Heart left ventricle (tissue), 16 donors: Measurements from ENCODE around the gene LGI2. TPM values are rescaled to one million over a fixed set of nuclear protein-coding genes. Genes with fewer than 3 reads are reported as not detected.

Experiments
- ATAC-seq, 4 donors: fragments of 200-7000 bp; cut with Tn5 transposase; one replicate each; pipeline ENCODE4 v1.9.1; 2020 to 2022; ENCODE audit warnings: moderate library complexity in 4 of 4, mild to moderate bottlenecking in 3 of 4, moderate number of reproducible peaks in 1 of 4
- DNase-seq, 5 donors: peaks; one replicate each; pipeline ENCODE4 v3.0.0-alpha.2; 2020
- H3K27ac ChIP-seq, 12 donors: fragments of 200-600 bp; sonication (generic) in 4 of 12; one replicate each; pipeline versions ENCODE4 v1.5.0 to v1.8.0; 2016 to 2022; ENCODE audit warnings: mild to moderate bottlenecking in 2 of 12
- H3K27me3 ChIP-seq, 9 donors: fragments of 200-600 bp; sonication (generic) in 2 of 9; one replicate each; pipeline versions ENCODE4 v1.5.1 to v1.8.0; 2016 to 2022; ENCODE audit warnings: mild to moderate bottlenecking in 3 of 9
- H3K36me3 ChIP-seq, 9 donors: fragments of 200-600 bp; sonication (generic) in 2 of 9; one replicate each; pipeline versions ENCODE4 v1.5.0 to v1.8.0; 2018 to 2022; ENCODE audit warnings: mild to moderate bottlenecking in 2 of 9
- H3K4me1 ChIP-seq, 12 donors: fragments of 200-600 bp; sonication (generic) in 4 of 12; one replicate each; pipeline versions ENCODE4 v1.5.0 to v1.8.0; 2016 to 2022; ENCODE audit warnings: mild to moderate bottlenecking in 3 of 12
- H3K4me3 ChIP-seq, 12 donors: fragments of 200-600 bp; sonication (generic) in 4 of 12; one replicate each; pipeline versions ENCODE4 v1.5.0 to v1.8.0; 2017 to 2022; ENCODE audit warnings: mild to moderate bottlenecking in 9 of 12, moderate library complexity in 4 of 12
- H3K9me3 ChIP-seq, 12 donors: fragments of 200-600 bp; sonication (generic) in 4 of 12; one replicate each; pipeline versions ENCODE4 v1.5.0 to v1.8.0; 2016 to 2022; ENCODE audit warnings: mild to moderate bottlenecking in 1 of 12
- POLR2A ChIP-seq, 2 donors: fragments of 450-650 bp; IDR thresholded peaks; one replicate each; pipeline ENCODE4 v1.6.1; 2017; ENCODE audit warnings: antibody characterized with exemption in 2 of 2, mild to moderate bottlenecking in 2 of 2, moderate library complexity in 2 of 2
- WGBS, 4 donors: extraction: QIAGEN DNeasy Blood & Tissue Kit in 2 of 4; methylation state at CpG; one replicate each; pipeline versions ENCODE4 v1.1.5 to v1.1.7; 2013 to 2018; 5-methylcytosine and 5-hydroxymethylcytosine counted together
- intact Hi-C, 10 donors: fragments of 100-400 bp; cut with DNase I; formaldehyde crosslinking; loops; one replicate each; pipeline versions ENCODE4 v1.11.1 to v1.14.2; 2022
- polyA plus RNA-seq, 2 donors: library from polyadenylated mRNA; stranded (reverse); fragments of 200-250 nt; gene quantifications; one replicate each; pipeline ENCODE4 v1.2.3, GENCODE V29; 2013
- total RNA-seq, 9 donors: library from RNA; depleted of rRNA in 2 of 9; stranded (reverse); fragments of >200 nt in 2 of 9; fragmentation: NEBNext Ultra II Directional in 3 of 9; extraction: Animal tissue kit (Norgen Biotek cat#: 25700) in 3 of 9; gene quantifications; one replicate each; pipeline versions ENCODE4 v1.1.0 to v1.2.4, GENCODE V29; 2016 to 2023
- TF ChIP-seq, protein P1 (sequence below), 12 donors: fragments of 200-600 bp; sonication (generic) in 4 of 12; IDR thresholded peaks; one replicate each; pipeline versions ENCODE4 v1.5.0 to v1.8.0; 2018 to 2022; ENCODE audit warnings: antibody characterized with exemption in 12 of 12, mild to moderate bottlenecking in 5 of 12
- donor health status: ischemic (EF 13 %, LVEDD 7.1; RV severe dilation, severe dysfunction).
- donor health status: healthy with polysubstance abuse.
- donor health status: DM: no; HTN: yes; CAD: no.
- donor health status: DM: no; HTN: no; CAD: no.
- donor health status: ischemic (EF 25% LVEDD 6.9; RV normal size, moderate dysfunction).
- donor health status: ischemic (EF 25% LVEDD 5.7; RV mildly dilated, moderate dysfunction).
- donor health status: healthy.
- donor health status: DM: yes; HTN: yes; CAD: no.
- donor health status: ischemic (EF 35%, LVEDD 5.7; RV mildly dilated, moderate dysfunction).
- donor health status: nonischemic (EF 11% LVEDD 7.7; RV severe dilation, severe dysfunction).
- donor health status: DM: yes; HTN: yes; CAD: no.
- donor health status: PGD.
- donor health status: ischemic (EF 29% LVEDD 5.4; RV normal size, mild dysfunction).
- donor health status: nonischemic (EF 23%, LVEDD 6.1; RV moderate dilation, normal function).

Gene LGI2
- total and polyA plus RNA-seq, 11 donors = 0.50 to 10.6 (median 2.4) TPM

DNA sequence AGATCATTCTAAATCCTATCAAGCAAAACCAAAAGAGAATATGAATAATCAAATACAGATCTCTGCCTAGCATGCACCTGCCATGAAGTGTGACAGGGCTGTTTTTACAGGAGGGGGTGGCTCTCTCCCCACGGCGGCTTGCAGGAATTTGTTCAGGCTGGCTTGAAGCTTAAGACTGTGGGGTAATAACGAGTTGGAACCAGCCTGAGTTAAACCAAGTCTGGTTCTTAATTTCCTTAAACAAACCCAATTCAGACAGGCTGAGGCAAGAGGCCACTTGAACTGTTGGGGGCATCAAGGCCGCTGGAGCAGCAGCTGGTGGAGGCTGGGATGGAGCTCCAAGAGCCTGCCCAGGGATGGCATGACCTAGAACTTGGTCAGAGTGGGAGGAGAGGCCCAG is 45.1 kb upstream of the LGI2 start:
- Histone ChIP-seq H3K9me3 (no peaks in the 10 kb centered on the region), H3K4me1 (peaks cover 0 to 8% (median 0%) of the 10 kb centered on the region in 12 donors), H3K36me3 (no peaks in the 10 kb centered on the region), H3K4me3 (no peak overlapping the region), H3K27me3 (no peaks in the 10 kb centered on the region), H3K27ac (no peak overlapping the region)
- DNase-seq (no peak), ATAC-seq (no peak)
- TF ChIP-seq, protein P1, sequence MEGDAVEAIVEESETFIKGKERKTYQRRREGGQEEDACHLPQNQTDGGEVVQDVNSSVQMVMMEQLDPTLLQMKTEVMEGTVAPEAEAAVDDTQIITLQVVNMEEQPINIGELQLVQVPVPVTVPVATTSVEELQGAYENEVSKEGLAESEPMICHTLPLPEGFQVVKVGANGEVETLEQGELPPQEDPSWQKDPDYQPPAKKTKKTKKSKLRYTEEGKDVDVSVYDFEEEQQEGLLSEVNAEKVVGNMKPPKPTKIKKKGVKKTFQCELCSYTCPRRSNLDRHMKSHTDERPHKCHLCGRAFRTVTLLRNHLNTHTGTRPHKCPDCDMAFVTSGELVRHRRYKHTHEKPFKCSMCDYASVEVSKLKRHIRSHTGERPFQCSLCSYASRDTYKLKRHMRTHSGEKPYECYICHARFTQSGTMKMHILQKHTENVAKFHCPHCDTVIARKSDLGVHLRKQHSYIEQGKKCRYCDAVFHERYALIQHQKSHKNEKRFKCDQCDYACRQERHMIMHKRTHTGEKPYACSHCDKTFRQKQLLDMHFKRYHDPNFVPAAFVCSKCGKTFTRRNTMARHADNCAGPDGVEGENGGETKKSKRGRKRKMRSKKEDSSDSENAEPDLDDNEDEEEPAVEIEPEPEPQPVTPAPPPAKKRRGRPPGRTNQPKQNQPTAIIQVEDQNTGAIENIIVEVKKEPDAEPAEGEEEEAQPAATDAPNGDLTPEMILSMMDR (IDR thresholded peaks at IDR 0.05) = no peak
- TF ChIP-seq POLR2A (IDR thresholded peaks at IDR 0.05) = no peak
- WGBS, 4 donors = 83 to 87% (median 86%) methylated on average over 4 of the region's 4 CpGs
- intact Hi-C loops = loop anchor here in 1 of 10 donors (5.0 kb wide), 1 partner anchor 44 kb away; the partner anchor contains the start of gene LGI2

DNA sequence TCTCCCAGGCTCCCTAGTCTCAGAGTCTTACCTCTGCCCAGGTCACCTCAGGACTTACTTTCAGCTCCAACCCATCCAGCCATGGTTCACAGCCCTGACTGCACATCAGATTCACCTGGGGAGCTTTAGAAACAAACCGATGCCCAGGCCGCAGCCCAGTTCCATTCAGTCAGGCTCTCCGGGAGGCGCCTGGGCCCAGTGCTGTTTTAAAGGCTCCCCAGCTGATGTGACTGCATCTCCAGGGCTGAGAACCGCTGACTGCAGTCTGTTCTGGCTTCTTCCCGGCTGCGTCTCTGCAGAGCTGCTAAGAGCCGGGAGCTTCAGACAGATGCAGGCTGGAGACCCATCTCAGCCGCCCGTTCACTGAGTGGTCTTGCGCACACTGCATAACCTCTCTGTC is 44.4 kb upstream of the LGI2 start:
- 84 to 95% (median 89%) methylated on average over 11 of the region's 11 CpGs for WGBS, 4 donors
- H3K4me3 ChIP-seq = no peak overlapping the region
- ATAC-seq = no peak

DNA sequence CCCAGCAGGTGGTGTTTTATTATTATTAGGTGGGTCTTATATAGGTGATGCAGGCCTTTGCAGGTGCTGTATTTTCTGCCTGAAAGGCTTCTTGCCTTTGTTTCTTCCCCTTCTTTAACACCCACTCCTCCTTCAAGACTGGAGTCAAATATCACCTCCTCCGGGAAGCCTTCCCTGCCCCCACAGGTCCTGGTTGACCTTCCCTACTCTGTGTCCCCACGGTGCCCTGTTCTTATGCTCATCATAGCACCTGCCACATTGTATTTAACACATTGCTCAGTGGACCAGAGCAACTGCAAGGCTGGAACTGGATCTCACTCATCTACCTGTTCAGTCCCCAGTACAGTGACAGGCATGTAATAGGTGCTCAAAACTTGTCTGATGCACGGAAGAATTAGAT is 39.8 kb upstream of the LGI2 start:
- Histone ChIP-seq H3K27me3 (no peaks in the 10 kb centered on the region), H3K36me3 (no peaks in the 10 kb centered on the region), H3K27ac (no peak overlapping the region), H3K4me3 (no peak overlapping the region), H3K9me3 (no peaks in the 10 kb centered on the region), H3K4me1 (no peaks in the 10 kb centered on the region)
- ATAC-seq = no peak
- intact Hi-C loops = no loop called here
- TF ChIP-seq POLR2A (IDR thresholded peaks at IDR 0.05) = no peak
- TF ChIP-seq, protein P1 (IDR thresholded peaks at IDR 0.05) = no peak
- 85 to 90% (median 87%) methylated on average over 3 of the region's 3 CpGs for WGBS, 4 donors
- no peak for DNase-seq

More for the DNA sequence above, 44.4 kb upstream of the LGI2 start:
- H3K27ac ChIP-seq = no peak overlapping the region
- H3K36me3 ChIP-seq = no peaks in the 10 kb centered on the region
- H3K4me1 ChIP-seq = peaks cover 0 to 6% (median 0%) of the 10 kb centered on the region in 12 donors
- intact Hi-C loops = loop anchor here in 1 of 10 donors (5.0 kb wide), 1 partner anchor 43 kb away; the partner anchor contains the start of gene LGI2
- TF ChIP-seq, protein P1 (IDR thresholded peaks at IDR 0.05) = no peak
- TF ChIP-seq POLR2A (IDR thresholded peaks at IDR 0.05) = no peak
- H3K9me3 ChIP-seq = no peaks in the 10 kb centered on the region
- DNase-seq = no peak
- no peaks in the 10 kb centered on the region for H3K27me3 ChIP-seq

DNA sequence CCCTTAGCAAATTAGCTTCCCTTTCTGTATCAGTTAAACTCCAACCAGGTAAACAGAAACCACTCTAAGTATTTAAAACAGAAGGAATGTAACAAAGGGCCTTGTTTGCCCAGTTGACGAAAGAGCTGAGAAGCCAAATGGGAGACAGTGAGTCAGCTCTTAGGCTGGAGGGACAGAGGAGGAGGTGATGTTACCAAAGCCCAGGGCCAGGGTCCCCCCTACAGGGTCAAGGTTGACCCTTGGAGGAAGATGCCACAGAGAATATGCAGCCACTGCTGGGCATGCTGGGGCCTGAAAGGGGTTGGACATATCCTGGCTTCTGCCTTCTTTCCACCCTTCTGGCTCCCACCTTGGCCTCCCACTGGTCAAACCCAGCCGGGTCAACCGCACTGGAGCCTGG is 38.3 kb upstream of the LGI2 start:
- DNase-seq = no peak
- no peak for ATAC-seq
- H3K9me3 ChIP-seq = no peaks in the 10 kb centered on the region
- 82 to 93% (median 90%) methylated on average over 3 of the region's 3 CpGs for WGBS, 4 donors
- intact Hi-C loops = no loop called here
- H3K4me1 ChIP-seq = no peaks in the 10 kb centered on the region
- no peaks in the 10 kb centered on the region for H3K36me3 ChIP-seq
- no peak for TF ChIP-seq POLR2A (IDR thresholded peaks at IDR 0.05)
- TF ChIP-seq, protein P1 (IDR thresholded peaks at IDR 0.05) = no peak
- H3K4me3 ChIP-seq = no peak overlapping the region
- no peak overlapping the region for H3K27ac ChIP-seq
- no peaks in the 10 kb centered on the region for H3K27me3 ChIP-seq
